ENCODE results near the gene NEK4. TPM values are rescaled to one million over a fixed set of nuclear protein-coding genes. Genes with fewer than 3 reads are reported as not detected.

NEK4 gene
- total RNA-seq, 1 experiment from 2014 or later: 36.2 TPM

- TF ChIP-seq EZH2phosphoT487 (IDR thresholded peaks at IDR 0.05; ENCODE audit: borderline replicate concordance): no peak
- TF ChIP-seq TCF7L2 (IDR thresholded peaks at IDR 0.05; ENCODE audit: borderline replicate concordance, extremely low read depth, insufficient read depth, insufficient read length): no peak
- TF ChIP-seq CTCF (IDR thresholded peaks at IDR 0.05 in 2 of 3, conservative IDR thresholded peaks at IDR 0.05 in 1 of 3; ENCODE audit: borderline replicate concordance in 1 of 3, insufficient read depth in 1 of 3, low read depth in 2 of 3, low read length in 2 of 3): no peak
- TF ChIP-seq ZNF274 (IDR thresholded peaks at IDR 0.05; ENCODE audit: low read depth, low read length): no peak
Measured at GRCh38 chr3:52798376-52798977, 27.7 kb upstream of the NEK4 start (continued).

- no peak overlapping the region for H3K4me2 ChIP-seq (ENCODE audit: low read length)
- H3K4me1 ChIP-seq (ENCODE audit: control insufficient read depth in 1 of 2, insufficient read depth in 2 of 2, low read length in 2 of 2): peaks cover 0 to 7% of the 10 kb centered on the region in 2 experiments; a peak in 1 of 4 replicates
- no peak overlapping the region for H3K4me3 ChIP-seq (replicated peaks in 1 of 2; ENCODE audit: low read depth in 1 of 2, low read length in 2 of 2)
- no peak for ATAC-seq
- no peak overlapping the region for H3K27ac ChIP-seq (ENCODE audit: low read depth, low read length)
- TF ChIP-seq YY1 (IDR thresholded peaks at IDR 0.05; ENCODE audit: extremely low read depth, insufficient replicate concordance, low read depth, low read length) (no peak), POLR2A (IDR thresholded peaks at IDR 0.05; ENCODE audit: borderline replicate concordance, extremely low read depth, insufficient read depth, insufficient read length) (no peak), ELF1 (IDR thresholded peaks at IDR 0.05; ENCODE audit: borderline replicate concordance, low read depth) (no peak), SRF (IDR thresholded peaks at IDR 0.05; ENCODE audit: low read depth) (no peak), SIN3A (IDR thresholded peaks at IDR 0.05; ENCODE audit: low read depth) (no peak), ZNF274 (IDR thresholded peaks at IDR 0.05; ENCODE audit: low read depth, low read length) (no peak), CTCF (IDR thresholded peaks at IDR 0.05 in 2 of 3, conservative IDR thresholded peaks at IDR 0.05 in 1 of 3; ENCODE audit: borderline replicate concordance in 1 of 3, insufficient read depth in 1 of 3, low read depth in 2 of 3, low read length in 2 of 3) (no peak), EZH2phosphoT487 (IDR thresholded peaks at IDR 0.05; ENCODE audit: borderline replicate concordance) (no peak), EGR1 (IDR thresholded peaks at IDR 0.05; ENCODE audit: low read depth) (no peak), FOSL1 (IDR thresholded peaks at IDR 0.05; ENCODE audit: low read depth) (no peak), TCF7L2 (IDR thresholded peaks at IDR 0.05; ENCODE audit: borderline replicate concordance, extremely low read depth, insufficient read depth, insufficient read length) (no peak)
- TF ChIP-seq, protein P1, sequence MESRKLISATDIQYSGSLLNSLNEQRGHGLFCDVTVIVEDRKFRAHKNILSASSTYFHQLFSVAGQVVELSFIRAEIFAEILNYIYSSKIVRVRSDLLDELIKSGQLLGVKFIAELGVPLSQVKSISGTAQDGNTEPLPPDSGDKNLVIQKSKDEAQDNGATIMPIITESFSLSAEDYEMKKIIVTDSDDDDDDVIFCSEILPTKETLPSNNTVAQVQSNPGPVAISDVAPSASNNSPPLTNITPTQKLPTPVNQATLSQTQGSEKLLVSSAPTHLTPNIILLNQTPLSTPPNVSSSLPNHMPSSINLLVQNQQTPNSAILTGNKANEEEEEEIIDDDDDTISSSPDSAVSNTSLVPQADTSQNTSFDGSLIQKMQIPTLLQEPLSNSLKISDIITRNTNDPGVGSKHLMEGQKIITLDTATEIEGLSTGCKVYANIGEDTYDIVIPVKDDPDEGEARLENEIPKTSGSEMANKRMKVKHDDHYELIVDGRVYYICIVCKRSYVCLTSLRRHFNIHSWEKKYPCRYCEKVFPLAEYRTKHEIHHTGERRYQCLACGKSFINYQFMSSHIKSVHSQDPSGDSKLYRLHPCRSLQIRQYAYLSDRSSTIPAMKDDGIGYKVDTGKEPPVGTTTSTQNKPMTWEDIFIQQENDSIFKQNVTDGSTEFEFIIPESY (IDR thresholded peaks at IDR 0.05; ENCODE audit: extremely low read depth, insufficient replicate concordance, low read length): no peak
- TF ChIP-seq, protein P2, sequence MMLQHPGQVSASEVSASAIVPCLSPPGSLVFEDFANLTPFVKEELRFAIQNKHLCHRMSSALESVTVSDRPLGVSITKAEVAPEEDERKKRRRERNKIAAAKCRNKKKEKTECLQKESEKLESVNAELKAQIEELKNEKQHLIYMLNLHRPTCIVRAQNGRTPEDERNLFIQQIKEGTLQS (IDR thresholded peaks at IDR 0.05): no peak
- TF ChIP-seq, protein P3, sequence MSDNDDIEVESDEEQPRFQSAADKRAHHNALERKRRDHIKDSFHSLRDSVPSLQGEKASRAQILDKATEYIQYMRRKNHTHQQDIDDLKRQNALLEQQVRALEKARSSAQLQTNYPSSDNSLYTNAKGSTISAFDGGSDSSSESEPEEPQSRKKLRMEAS (IDR thresholded peaks at IDR 0.05): no peak
- no peak for DNase-seq (ENCODE audit: low read depth, low spot score)
- ChIA-PET CTCF (no interaction called here), RAD21 (ENCODE audit: low non-redundant PET in 1 of 2, low total read pairs in 2 of 2, uncharacterized antibody in 2 of 2, unreplicated experiment in 2 of 2) (no interaction called here), POLR2A (no interaction called here)
- no peaks in the 10 kb centered on the region for H3K9me2 ChIP-seq (ENCODE audit: insufficient read depth)
- no TSS peak for BruUV-seq (replicated peaks)
- H3K36me3 ChIP-seq (ENCODE audit: control insufficient read depth in 1 of 2, insufficient read depth in 2 of 2, low read length in 2 of 2): no peaks in the 10 kb centered on the region
- H3K79me2 ChIP-seq (ENCODE audit: insufficient read depth, low read length): no peaks in the 10 kb centered on the region
- no peak overlapping the region for H2AFZ ChIP-seq (ENCODE audit: low read depth, low read length, poor library complexity, severe bottlenecking)
- H3K9ac ChIP-seq (ENCODE audit: low read length): no peak overlapping the region
- no peaks in the 10 kb centered on the region for H3K9me3 ChIP-seq (ENCODE audit: control insufficient read depth in 1 of 2, insufficient read depth in 1 of 2, low read depth in 1 of 2, low read length in 2 of 2)
- no peaks in the 10 kb centered on the region for H4K20me1 ChIP-seq (ENCODE audit: insufficient read depth)
- no peaks in the 10 kb centered on the region for H3K27me3 ChIP-seq (ENCODE audit: insufficient read depth, low read length)
- intact Hi-C loops (cut with micrococcal nuclease): no loop called here
Measured at GRCh38 chr3:52796411-52796810, 25.7 kb upstream of the NEK4 start.
